HEK293 (cell line): ENCODE data around the gene GALNTL6.

Experiments
- CTCF ChIA-PET: fragments of 350-600 bp; formaldehyde crosslinking; extraction: SDS; loops from one replicate; lab custom pipeline; 2021; ENCODE audit warnings: antibody characterized with exemption; lab: Yijun Ruan, JAX
- POLR2A ChIA-PET: fragments of 300-600 bp; formaldehyde crosslinking; extraction: SDS; loops from one replicate; lab custom pipeline; 2020; ENCODE audit warnings: antibody characterized with exemption, inconsistent platforms; lab: Yijun Ruan, JAX
- H3K27ac ChIP-seq: fragments of 200-500 bp; sonication (Bioruptor generic); 2 replicates; pipeline ENCODE4 v1.5.1; 2014; ENCODE audit warnings: low read depth, low read length, control low read depth, inconsistent platforms; ENCODE audit errors: extremely low read depth
- H3K36me3 ChIP-seq, 2 experiments: fragments of 200-500 bp in 1 of 2; sonication (Bioruptor generic) in 1 of 2; 1 replicate in 1 of 2; 2 replicates in 1 of 2; pipeline ENCODE4 v1.5.1; 2014 to 2017; ENCODE audit warnings: inconsistent platforms in 2 of 2, low read length in 2 of 2; ENCODE audit not compliant: control insufficient read depth in 2 of 2, insufficient read depth in 1 of 2
- H3K4me1 ChIP-seq: fragments of 200-500 bp; sonication (Bioruptor generic); 2 replicates; pipeline ENCODE4 v1.5.1; 2014; ENCODE audit warnings: mild to moderate bottlenecking, low read length, inconsistent platforms; ENCODE audit not compliant: control insufficient read depth, insufficient read depth
- H3K4me3 ChIP-seq: 2 replicates; pipeline ENCODE4 v1.5.1; 2011; ENCODE audit warnings: low read depth, mild to moderate bottlenecking, control low read depth, low read length, moderate library complexity
- H3K9me3 ChIP-seq: fragments of 200-500 bp; sonication (Bioruptor generic); 2 replicates; pipeline ENCODE4 v1.5.1; 2014; ENCODE audit warnings: low read depth, low read length, inconsistent platforms; ENCODE audit not compliant: control insufficient read depth, insufficient read depth
- BCL11A ChIP-seq: fragments of 450-650 bp; formaldehyde crosslinking; IDR thresholded peaks from 2 replicates; pipeline ENCODE4 v1.5.1; 2016; ENCODE audit warnings: low read depth, missing biosample characterization, missing genetic modification characterization
- CTCF ChIP-seq: fragments of 450-650 bp; formaldehyde crosslinking; IDR thresholded peaks from 2 replicates; pipeline ENCODE4 v1.5.1; 2016; ENCODE audit warnings: missing biosample characterization, missing genetic modification characterization
- HOXD13 ChIP-seq: sonication (generic); formaldehyde crosslinking; IDR thresholded peaks from 2 replicates; pipeline ENCODE4 v1.8.0; 2022; ENCODE audit warnings: missing genetic modification reagents, borderline replicate concordance
- KLF16 ChIP-seq: fragments of 450-650 bp; formaldehyde crosslinking; IDR thresholded peaks from 2 replicates; pipeline ENCODE4 v1.5.1; 2017; ENCODE audit warnings: missing biosample characterization, missing genetic modification characterization
- KLF9 ChIP-seq: fragments of 450-650 bp; formaldehyde crosslinking; IDR thresholded peaks from 2 replicates; pipeline ENCODE4 v1.5.1; 2016; ENCODE audit warnings: missing biosample characterization, missing genetic modification characterization, low read depth
- MZF1 ChIP-seq: fragments of 450-650 bp; formaldehyde crosslinking; IDR thresholded peaks from 2 replicates; pipeline ENCODE4 v1.5.1; 2017; ENCODE audit warnings: missing biosample characterization, missing genetic modification characterization, borderline replicate concordance
- PBX3 ChIP-seq: sonication (generic); formaldehyde crosslinking; IDR thresholded peaks from 2 replicates; pipeline ENCODE4 v1.8.1; 2022; ENCODE audit warnings: mild to moderate bottlenecking, moderate library complexity, missing genetic modification reagents
- SETDB1 ChIP-seq: IDR thresholded peaks from one replicate; pipeline ENCODE4 v1.6.1; 2017; ENCODE audit warnings: mild to moderate bottlenecking, low read length, moderate library complexity, mixed read lengths; ENCODE audit not compliant: insufficient read length
- ZNF10 ChIP-seq: fragments of 450-650 bp; formaldehyde crosslinking; IDR thresholded peaks from 2 replicates; pipeline ENCODE4 v1.5.1; 2017; ENCODE audit warnings: missing biosample characterization, missing genetic modification characterization
- ZNF274 ChIP-seq, 2 experiments: fragments of 200-500 bp in 1 of 2; fragments of 450-650 bp in 1 of 2; sonication (Bioruptor generic) in 1 of 2; formaldehyde crosslinking in 1 of 2; IDR thresholded peaks; 2 replicates each; pipeline versions ENCODE4 v1.5.1 to v1.6.1; 2014 to 2016; ENCODE audit warnings: borderline replicate concordance in 1 of 2, inconsistent platforms in 1 of 2, low read length in 1 of 2, missing biosample characterization in 1 of 2, missing genetic modification characterization in 1 of 2
- ZNF324 ChIP-seq: fragments of 450-650 bp; formaldehyde crosslinking; IDR thresholded peaks from 2 replicates; pipeline ENCODE4 v1.5.1; 2016; ENCODE audit warnings: missing biosample characterization, missing genetic modification characterization
- ZNF37A ChIP-seq: fragments of 450-650 bp; IDR thresholded peaks from 2 replicates; pipeline ENCODE4 v1.5.1; 2018; ENCODE audit warnings: missing biosample characterization, missing genetic modification characterization
- ZNF433 ChIP-seq: fragments of 450-650 bp; formaldehyde crosslinking; IDR thresholded peaks from 2 replicates; pipeline ENCODE4 v1.5.1; 2016; ENCODE audit warnings: missing biosample characterization, missing genetic modification characterization, low read depth
- ZNF501 ChIP-seq: fragments of 450-650 bp; formaldehyde crosslinking; IDR thresholded peaks from 2 replicates; pipeline ENCODE4 v1.5.1; 2016; ENCODE audit warnings: missing biosample characterization, missing genetic modification characterization
- ZNF510 ChIP-seq: fragments of 450-650 bp; formaldehyde crosslinking; IDR thresholded peaks from 2 replicates; pipeline ENCODE4 v1.5.1; 2018; ENCODE audit warnings: mild to moderate bottlenecking, missing genetic modification characterization, missing biosample characterization; ENCODE audit not compliant: insufficient replicate concordance
- ZNF513 ChIP-seq: fragments of 450-650 bp; IDR thresholded peaks from 2 replicates; pipeline ENCODE4 v1.5.1; 2018; ENCODE audit warnings: missing biosample characterization, missing genetic modification characterization
- ZNF544 ChIP-seq: fragments of 450-650 bp; formaldehyde crosslinking; IDR thresholded peaks from 2 replicates; pipeline ENCODE4 v1.5.0; 2017; ENCODE audit warnings: missing biosample characterization, missing genetic modification characterization
- ZNF580 ChIP-seq: fragments of 450-650 bp; formaldehyde crosslinking; IDR thresholded peaks from 2 replicates; pipeline ENCODE4 v1.5.1; 2016; ENCODE audit warnings: missing biosample characterization, missing genetic modification characterization
- ZNF600 ChIP-seq: fragments of 450-650 bp; formaldehyde crosslinking; IDR thresholded peaks from 2 replicates; pipeline ENCODE4 v1.5.1; 2016; ENCODE audit warnings: missing biosample characterization, missing genetic modification characterization
- ZNF626 ChIP-seq: fragments of 450-650 bp; sonication (Bioruptor Pico); formaldehyde crosslinking; IDR thresholded peaks from 2 replicates; pipeline ENCODE4 v1.5.1; 2018; ENCODE audit warnings: missing biosample characterization, missing genetic modification characterization, inconsistent platforms
- ZNF776 ChIP-seq: fragments of 450-650 bp; formaldehyde crosslinking; IDR thresholded peaks from 2 replicates; pipeline ENCODE4 v1.5.0; 2017; ENCODE audit warnings: missing biosample characterization, missing genetic modification characterization, borderline replicate concordance
- ZNF791 ChIP-seq: fragments of 450-650 bp; formaldehyde crosslinking; IDR thresholded peaks from 2 replicates; pipeline ENCODE4 v1.5.1; 2016; ENCODE audit warnings: missing biosample characterization, missing genetic modification characterization

Gene GALNTL6

GRCh38 chr4:172177382-172177781, 364.2 kb downstream of the GALNTL6 start:
- TF ChIP-seq ZNF600 (tag by site-specific recombination) (no peak), ZNF324 (tag by site-specific recombination) (no peak), BCL11A (tag by site-specific recombination) (no peak), ZNF544 (tag by site-specific recombination) (no peak), HOXD13 (CRISPR knock-in tag) (no peak), ZNF510 (tag by site-specific recombination) (no peak), KLF16 (tag by site-specific recombination) (no peak), ZNF513 (tag by site-specific recombination) (no peak)
- Histone ChIP-seq H3K9me3 (no peaks in the 10 kb centered on the region), H3K36me3 (no peaks in the 10 kb centered on the region), H3K4me1 (no peaks in the 10 kb centered on the region), H3K4me3 (no peak overlapping the region), H3K27ac (no peak overlapping the region)
- POLR2A ChIA-PET = no interaction called here
- CTCF ChIA-PET = no interaction called here

- Histone ChIP-seq H3K36me3 (no peaks in the 10 kb centered on the region), H3K9me3 (no peaks in the 10 kb centered on the region), H3K27ac (no peak overlapping the region), H3K4me3 (no peak overlapping the region), H3K4me1 (no peaks in the 10 kb centered on the region)
- TF ChIP-seq CTCF (tag by site-specific recombination) = no peak
- no peak for TF ChIP-seq ZNF10 (tag by site-specific recombination)
- no peak for TF ChIP-seq SETDB1
- TF ChIP-seq ZNF626 = no peak
- no peak for TF ChIP-seq ZNF791 (tag by site-specific recombination)
- no peak for TF ChIP-seq ZNF433 (tag by site-specific recombination)
- TF ChIP-seq ZNF501 (tag by site-specific recombination) = no peak
- TF ChIP-seq ZNF274 (IDR thresholded peaks at IDR 0.05; ENCODE audit: low read length) = no peak
- no peak for TF ChIP-seq ZNF274 (tag by site-specific recombination; IDR thresholded peaks at IDR 0.05; ENCODE audit: borderline replicate concordance)
- TF ChIP-seq MZF1 = no peak
- TF ChIP-seq ZNF776 (tag by site-specific recombination) = no peak
- no peak for TF ChIP-seq PBX3 (CRISPR knock-in tag)
- TF ChIP-seq ZNF580 = no peak
- no peak for TF ChIP-seq ZNF37A (tag by site-specific recombination)
- no peak for TF ChIP-seq KLF9
- ChIA-PET CTCF (interaction anchor here (0.7 kb wide), 1 partner anchor 117 kb away, joined by 3 read pairs; no protein-coding TSS in a partner anchor), POLR2A (no interaction called here)
These were observed 375.2 kb downstream of the GALNTL6 start for GRCh38 chr4:172188248-172188988.
